ENCODE measurements around the gene GLB1L3. TPM values are rescaled to one million over a fixed set of nuclear protein-coding genes. Genes with fewer than 3 reads are reported as not detected.
"Not testable (repeated sequence)": the region's sequence is repeated elsewhere in the genome, so short reads cannot be mapped to it uniquely, and the experiment has no call there.

GLB1L3 gene
- total RNA-seq, 4 donors from 2014 or later = not detected

DNA sequence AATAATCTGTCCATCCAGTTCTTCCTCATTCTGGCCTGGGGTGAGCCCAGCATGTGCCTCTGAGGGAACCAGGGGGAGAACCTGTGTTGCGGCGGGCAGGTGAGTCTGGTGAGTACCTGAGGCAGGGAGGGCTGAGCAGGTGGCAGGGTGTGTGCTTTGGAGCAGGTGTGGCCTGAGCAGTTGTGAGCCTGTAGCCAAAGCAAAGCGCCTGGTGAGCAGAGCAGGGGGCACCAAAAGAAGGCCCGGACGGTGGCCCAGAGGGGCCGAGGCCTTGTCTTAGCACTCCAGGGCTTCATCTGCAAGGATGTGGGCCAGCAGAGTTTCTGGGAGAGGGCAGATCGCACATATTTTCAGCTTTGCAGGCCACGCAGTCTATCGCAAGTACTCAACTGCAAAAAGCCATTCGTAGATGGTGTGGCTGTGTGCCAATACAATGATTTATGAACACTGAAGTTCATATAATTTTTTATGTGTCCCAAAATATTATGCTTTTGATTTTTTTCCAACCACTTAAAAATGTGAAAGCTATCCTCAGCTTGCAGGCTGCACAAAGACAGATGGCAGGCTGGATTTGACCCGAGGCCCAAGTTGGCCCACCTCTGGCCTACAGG is 64.3 kb downstream of the GLB1L3 start:
- H3K9me3 ChIP-seq = no peaks in the 10 kb centered on the region
- H3K4me3 ChIP-seq = no peak overlapping the region
- H3K27me3 ChIP-seq = no peaks in the 10 kb centered on the region
- H3K36me3 ChIP-seq = no peaks in the 10 kb centered on the region
- no peak overlapping the region for H3K27ac ChIP-seq
- no peak for TF ChIP-seq POLR2A (IDR thresholded peaks at IDR 0.05)
- no peak for TF ChIP-seq EP300 (IDR thresholded peaks at IDR 0.05)
- TF ChIP-seq, protein P1, sequence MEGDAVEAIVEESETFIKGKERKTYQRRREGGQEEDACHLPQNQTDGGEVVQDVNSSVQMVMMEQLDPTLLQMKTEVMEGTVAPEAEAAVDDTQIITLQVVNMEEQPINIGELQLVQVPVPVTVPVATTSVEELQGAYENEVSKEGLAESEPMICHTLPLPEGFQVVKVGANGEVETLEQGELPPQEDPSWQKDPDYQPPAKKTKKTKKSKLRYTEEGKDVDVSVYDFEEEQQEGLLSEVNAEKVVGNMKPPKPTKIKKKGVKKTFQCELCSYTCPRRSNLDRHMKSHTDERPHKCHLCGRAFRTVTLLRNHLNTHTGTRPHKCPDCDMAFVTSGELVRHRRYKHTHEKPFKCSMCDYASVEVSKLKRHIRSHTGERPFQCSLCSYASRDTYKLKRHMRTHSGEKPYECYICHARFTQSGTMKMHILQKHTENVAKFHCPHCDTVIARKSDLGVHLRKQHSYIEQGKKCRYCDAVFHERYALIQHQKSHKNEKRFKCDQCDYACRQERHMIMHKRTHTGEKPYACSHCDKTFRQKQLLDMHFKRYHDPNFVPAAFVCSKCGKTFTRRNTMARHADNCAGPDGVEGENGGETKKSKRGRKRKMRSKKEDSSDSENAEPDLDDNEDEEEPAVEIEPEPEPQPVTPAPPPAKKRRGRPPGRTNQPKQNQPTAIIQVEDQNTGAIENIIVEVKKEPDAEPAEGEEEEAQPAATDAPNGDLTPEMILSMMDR (IDR thresholded peaks at IDR 0.05) = no peak
- 67 to 76% methylated on average over 11 of the region's 11 CpGs for WGBS, 2 donors
- DNase-seq (ENCODE audit: low spot score in 2 of 2) = no peak
- H3K4me1 ChIP-seq = no peaks in the 10 kb centered on the region

DNA sequence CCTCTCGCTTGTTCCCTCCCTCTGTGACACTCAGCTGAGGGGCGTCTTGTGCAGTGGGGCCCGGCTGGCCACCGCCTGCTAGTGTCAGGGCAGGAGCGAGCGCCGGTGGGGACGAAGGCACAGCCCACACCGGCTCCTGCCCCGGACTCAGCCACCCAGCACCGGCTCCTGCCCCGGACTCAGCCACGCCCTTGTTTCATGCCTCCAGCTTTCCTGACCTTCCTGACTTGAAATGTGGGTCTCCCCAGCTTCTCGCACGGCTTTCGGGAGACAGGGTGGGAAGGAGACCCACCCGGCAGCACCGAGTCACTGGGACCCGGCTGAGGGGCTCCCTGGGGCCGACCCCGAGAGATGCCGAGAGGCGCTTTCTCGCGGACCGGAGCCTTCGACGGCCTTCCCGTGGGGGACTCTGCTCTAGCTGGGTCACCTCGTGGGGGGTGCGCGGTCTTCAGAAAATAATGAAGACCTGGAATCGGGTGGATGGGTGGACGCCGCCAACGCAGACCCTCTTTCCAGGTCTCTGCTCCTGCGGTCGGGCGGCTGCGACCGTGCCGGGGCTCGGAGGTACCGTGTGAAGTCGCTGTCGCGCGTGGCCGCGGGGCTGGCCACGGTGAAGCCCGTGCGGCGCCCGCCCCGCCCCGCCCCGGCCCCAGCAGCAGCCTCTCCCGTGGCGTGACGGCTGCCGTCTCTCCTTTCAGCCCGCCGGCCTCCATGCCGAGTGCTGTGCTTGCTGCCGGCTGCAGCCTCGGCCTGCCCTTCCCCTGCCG is 65.8 kb downstream of the GLB1L3 start:
- H3K9me3 ChIP-seq = no peaks in the 10 kb centered on the region
- DNase-seq (ENCODE audit: low spot score in 2 of 2) = no peak
- H3K27ac ChIP-seq = no peak overlapping the region
- H3K36me3 ChIP-seq = no peaks in the 10 kb centered on the region
- H3K4me3 ChIP-seq = no peak overlapping the region
- WGBS, 2 donors = 92 to 93% methylated on average over 53 to 67 of the region's 68 CpGs
- TF ChIP-seq EP300 (IDR thresholded peaks at IDR 0.05) = no peak
- TF ChIP-seq, protein P1 (IDR thresholded peaks at IDR 0.05) = no peak
- no peak for TF ChIP-seq POLR2A (IDR thresholded peaks at IDR 0.05)
- no peaks in the 10 kb centered on the region for H3K27me3 ChIP-seq
- no peaks in the 10 kb centered on the region for H3K4me1 ChIP-seq

DNA sequence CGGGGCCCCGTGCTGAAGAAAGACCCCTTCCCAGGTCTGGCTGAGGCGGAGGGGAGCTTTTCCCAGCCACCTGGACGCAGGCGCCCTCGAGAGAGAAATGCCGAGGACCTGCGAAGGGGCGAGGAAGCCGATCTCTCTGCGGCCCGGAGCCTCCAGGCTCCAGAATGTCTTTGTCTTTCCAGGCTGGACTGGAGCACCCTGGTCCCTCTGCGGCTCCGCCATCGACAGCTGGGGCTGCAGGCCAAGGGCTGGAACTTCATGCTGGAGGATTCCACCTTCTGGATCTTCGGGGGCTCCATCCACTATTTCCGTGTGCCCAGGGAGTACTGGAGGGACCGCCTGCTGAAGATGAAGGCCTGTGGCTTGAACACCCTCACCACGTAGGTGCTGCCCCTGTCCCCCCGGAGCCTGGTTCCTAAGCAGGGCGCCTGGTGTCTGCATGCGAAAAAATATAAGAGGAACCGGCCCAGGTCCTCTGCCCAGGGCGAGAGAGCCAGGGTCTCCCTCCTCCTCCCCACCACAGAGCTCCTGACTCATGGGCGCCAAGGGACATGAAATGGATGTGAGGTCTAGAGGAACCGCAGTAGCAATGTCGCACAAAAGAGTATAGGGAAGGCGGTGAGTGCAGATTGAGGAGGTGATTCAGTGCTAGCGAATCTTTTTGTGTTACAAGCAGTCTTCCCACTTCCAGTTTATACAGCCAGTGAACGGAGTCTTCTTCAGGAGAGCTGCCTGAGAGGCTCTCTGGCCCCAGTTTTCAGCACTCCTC is 66.6 kb downstream of the GLB1L3 start:
- Histone ChIP-seq H3K27ac (no peak overlapping the region), H3K36me3 (no peaks in the 10 kb centered on the region), H3K9me3 (no peaks in the 10 kb centered on the region), H3K27me3 (no peaks in the 10 kb centered on the region), H3K4me3 (no peak overlapping the region), H3K4me1 (no peaks in the 10 kb centered on the region)
- no peak for DNase-seq (ENCODE audit: low spot score in 2 of 2)
- TF ChIP-seq, protein P1 (IDR thresholded peaks at IDR 0.05) = no peak
- TF ChIP-seq EP300 (IDR thresholded peaks at IDR 0.05) (no peak), POLR2A (IDR thresholded peaks at IDR 0.05) (no peak)
- WGBS, 2 donors = 91% methylated on average over 29 to 30 of the region's 30 CpGs

DNA sequence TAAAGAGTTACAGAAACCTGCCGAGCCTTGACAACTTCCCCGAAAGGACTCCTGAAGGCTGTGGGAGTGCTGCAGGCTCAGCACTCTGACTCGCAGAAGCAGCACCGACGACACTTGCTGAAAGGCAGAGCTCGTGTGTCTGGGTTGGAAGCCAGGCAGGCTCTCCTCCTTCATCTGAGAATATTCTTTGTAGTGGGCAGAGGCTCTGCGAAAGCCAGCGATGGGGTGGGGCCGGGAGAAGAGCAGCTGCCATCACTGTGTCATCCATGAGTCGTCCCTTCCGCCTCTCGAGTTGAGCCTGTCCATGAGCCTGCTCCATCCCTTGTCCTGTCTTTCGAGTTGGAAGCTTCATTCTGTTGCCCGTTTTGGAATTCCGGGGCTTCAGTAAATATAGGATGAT is 67.5 kb downstream of the GLB1L3 start:
- Histone ChIP-seq H3K9me3 (no peaks in the 10 kb centered on the region), H3K36me3 (no peaks in the 10 kb centered on the region), H3K27ac (no peak overlapping the region), H3K4me1 (no peaks in the 10 kb centered on the region), H3K27me3 (no peaks in the 10 kb centered on the region), H3K4me3 (no peak overlapping the region)
- DNase-seq (ENCODE audit: low spot score in 2 of 2) = no peak
- TF ChIP-seq, protein P1 (IDR thresholded peaks at IDR 0.05) = no peak
- TF ChIP-seq EP300 (IDR thresholded peaks at IDR 0.05) = no peak
- TF ChIP-seq POLR2A (IDR thresholded peaks at IDR 0.05) = no peak
- 77 to 82% methylated on average over 15 of the region's 15 CpGs for WGBS, 2 donors

DNA sequence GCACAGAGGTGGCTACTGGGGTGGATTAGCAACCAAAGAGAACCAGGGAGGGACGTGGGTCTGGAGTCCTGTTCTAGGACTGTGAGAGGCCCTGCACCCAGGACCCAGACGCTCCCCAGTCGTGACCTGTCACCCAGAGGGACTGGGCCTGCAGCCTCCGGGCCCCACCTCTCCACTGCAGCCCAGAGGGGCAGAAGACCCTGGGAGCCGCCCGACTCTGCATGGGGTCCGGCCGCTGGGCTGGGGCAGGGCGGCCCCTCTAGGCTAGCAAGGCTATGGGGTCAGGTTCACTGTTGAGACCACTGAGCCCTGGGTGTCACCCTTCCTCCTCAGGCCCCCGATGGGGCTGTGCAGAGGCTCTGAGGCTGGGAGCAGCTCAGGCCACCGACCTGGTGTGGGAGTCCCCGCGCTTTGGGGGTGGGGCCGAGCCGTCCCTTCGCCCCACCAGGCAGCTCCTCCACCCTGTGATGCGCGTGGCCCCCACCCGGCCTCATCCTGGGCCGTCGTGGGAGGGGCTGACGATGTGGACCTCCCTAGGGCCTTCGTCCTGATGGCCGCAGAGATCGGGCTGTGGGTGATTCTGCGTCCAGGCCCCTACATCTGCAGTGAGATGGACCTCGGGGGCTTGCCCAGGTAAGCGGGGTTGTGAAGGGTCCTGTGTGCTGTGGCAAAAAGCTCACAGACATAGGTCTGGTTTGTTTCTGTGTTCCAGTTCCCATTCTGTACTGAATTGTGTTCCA is 68.5 kb downstream of the GLB1L3 start:
- H3K27ac ChIP-seq; H3K36me3 ChIP-seq; H3K9me3 ChIP-seq; H3K4me1 ChIP-seq; H3K27me3 ChIP-seq; DNase-seq (ENCODE audit: low spot score in 2 of 2); H3K4me3 ChIP-seq: not testable (repeated sequence)
- WGBS, 2 donors = 87% methylated on average over 16 to 19 of the region's 28 CpGs
